ENCODE measurements around the gene RSF1.

Gene RSF1

DNA sequence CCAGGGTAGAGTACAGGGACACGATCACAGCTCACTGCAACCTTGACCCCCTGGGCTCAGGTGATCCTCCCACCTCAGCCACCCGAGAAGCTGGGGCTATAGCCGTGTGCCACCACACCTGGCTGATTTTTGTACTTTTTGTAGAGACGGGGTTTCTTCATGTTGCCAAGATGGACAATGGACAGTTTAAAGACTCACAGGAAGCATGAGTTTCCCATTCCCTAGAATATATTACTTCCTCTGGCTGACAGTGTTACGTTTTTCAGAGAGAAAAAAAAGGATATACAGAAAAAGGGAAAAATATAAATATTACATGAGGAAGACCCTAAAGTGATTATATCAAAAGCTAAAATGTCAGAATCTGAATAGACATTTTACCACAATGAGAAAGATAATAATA, 72.3 kb downstream of the RSF1 start:
- no peak for DNase-seq (ENCODE audit: low spot score)

DNA sequence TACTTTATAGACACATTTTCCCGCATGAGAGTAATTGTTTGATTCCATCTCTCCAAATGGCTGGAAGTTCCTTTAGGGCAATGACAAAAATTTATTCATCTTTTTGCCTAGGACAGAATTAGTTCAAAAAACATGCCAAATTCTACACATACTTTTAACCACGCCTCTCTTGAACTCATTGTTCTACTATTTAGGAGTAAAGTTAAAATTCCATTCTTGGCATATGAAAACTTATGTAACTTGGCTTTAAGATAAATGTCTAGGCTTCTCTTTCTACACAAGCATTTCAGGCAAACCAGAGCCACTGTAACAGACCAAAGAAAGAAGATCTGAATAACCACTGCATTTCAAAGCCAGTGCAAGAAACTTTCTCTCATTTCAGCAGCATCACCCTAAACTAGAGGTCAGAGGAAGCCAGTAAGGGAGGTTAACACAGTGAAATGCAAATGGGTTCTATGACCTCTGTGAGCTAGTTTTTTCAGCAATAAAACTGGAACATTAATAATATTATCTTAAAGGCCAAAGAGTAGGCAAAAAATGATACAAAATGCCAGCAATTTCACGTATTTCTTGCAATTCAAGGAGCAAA, 73.0 kb downstream of the RSF1 start:
- peak; percentile 24 for DNase-seq (ENCODE audit: low spot score)

- DNase-seq (ENCODE audit: low spot score) = no peak
These were observed 84.0 kb downstream of the RSF1 start for GRCh38 chr11:77736473-77736872.

DNA sequence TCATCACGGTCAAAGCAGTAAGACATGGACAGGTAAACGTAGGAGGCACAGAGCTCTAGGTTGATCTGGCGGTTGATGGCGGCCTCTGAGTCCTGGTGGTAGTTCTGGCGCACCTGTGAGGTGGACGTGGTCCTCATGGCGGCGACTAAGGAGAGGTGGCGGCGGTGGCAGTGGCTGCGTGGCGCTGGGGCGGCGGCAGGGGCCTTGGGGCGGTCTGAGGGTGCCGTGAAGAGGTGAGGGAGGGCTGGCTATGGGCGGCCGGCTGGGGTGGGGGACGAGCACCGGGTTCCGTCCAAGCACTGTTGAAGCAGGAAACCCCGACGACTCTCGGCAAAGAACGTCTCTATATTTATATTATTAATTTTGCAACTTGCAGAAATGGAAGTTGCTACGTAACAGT, 85.6 kb downstream of the RSF1 start:
- no peak for DNase-seq (ENCODE audit: low spot score)

DNA sequence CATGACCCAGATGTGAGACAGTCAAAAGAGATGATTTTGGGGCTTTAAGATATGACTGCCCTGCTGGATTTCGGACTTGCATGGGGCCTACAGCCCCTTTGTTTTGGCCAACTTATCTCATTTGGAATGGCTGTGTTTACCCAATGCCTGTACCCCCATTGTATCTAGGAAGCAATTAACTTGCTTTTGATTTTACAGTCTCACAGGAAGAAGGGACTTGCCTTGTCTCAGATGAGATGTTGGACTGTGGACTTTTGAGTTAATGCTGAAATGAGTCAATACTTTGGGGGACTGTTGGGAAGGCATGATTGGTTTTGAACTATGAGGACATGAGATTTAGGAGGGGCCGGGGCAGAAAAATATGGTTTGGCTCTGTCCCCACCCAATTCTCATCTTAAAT, 88.4 kb downstream of the RSF1 start:
- DNase-seq (ENCODE audit: low spot score) = no peak

DNA sequence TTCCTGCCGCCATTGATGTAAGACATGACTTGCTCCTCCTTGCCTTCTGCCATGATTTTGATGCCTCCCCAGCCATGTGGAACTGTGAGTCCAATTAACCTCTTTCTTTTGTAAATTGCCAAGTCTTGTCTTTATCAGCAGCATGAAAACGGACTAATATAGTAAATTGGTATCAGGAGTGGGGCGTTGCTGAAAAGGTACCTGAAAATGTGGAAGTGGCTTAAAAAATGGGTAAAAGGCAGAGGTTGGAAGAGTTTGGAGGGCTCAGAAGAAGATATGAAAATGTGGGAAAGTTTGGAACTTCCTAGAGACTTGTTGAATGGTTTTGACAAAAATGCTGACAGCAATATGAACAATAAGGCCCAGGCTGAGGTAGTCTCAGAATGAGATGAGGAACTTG, 89.7 kb downstream of the RSF1 start:
- no peak for DNase-seq (ENCODE audit: low spot score)

DNA sequence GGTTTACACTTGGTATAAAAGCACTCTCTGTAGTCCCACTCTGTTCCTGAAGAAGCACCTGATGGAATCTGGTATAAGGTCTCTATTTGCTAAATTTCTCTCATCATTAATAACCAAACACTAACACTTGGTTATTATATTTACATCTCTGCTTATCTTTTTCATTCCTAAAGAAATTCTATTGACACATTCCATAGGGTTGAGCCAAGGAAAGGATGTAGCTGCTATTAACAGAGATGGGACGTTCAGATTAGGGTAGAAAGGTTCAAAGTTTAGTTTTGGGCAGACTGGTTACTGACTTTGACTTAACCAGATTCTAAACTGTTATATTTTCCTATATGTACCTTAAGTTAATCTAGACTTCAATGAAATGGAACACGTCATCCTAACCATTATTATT, 91.5 kb downstream of the RSF1 start:
- no peak for DNase-seq (ENCODE audit: low spot score)

DNA sequence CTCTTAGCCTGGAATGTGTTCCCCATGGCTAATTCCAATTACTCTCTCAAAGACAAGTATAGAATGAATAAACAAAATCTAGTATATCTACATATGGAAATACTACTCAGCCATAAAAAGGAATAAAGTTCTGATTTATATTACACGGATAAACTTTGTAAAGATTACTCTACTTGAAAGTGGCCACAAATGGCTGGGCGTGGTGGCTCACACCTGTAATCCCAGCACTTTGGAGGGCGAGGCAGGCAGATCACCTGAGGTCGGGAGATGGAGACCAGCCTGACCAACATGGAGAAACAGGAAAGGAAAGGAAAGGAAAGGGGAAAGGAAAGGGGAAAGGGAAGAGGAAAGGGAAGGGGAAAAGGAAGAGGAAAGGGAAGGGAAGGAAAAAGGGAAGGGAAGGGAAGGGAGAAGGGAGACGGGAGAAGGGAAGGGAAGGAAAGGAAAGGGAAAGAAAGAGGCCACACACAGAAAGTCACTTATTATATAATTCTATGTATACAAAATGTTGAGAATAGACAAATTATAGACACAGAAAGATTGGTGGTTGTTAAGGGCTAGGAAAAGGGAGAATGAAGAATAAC, 92.2 kb downstream of the RSF1 start:
- no peak for DNase-seq (ENCODE audit: low spot score)

- no peak for DNase-seq (ENCODE audit: low spot score)
These were observed 94.0 kb downstream of the RSF1 start for GRCh38 chr11:77726524-77726923.

- DNase-seq (ENCODE audit: low spot score) = no peak
These were observed 95.1 kb downstream of the RSF1 start for GRCh38 chr11:77725433-77725832.

DNA sequence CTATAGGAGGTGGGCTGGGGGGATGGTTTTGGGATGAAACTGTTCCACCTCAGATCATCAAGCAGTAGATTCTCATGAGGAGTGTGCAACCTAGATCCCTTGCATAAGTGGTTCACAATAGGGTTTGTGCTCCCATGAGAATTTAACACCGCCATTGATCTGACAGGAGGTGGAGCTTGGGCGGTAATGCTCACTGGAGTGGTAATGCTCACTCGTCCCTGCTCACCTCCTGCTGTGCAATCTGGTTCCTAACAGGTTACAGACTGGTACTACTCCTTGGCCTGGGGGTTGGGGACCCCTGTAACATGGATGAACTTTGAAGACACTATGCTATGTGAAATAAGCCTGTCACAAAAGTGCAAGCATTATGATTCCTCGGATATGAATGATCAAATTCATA, 95.9 kb downstream of the RSF1 start:
- no peak for DNase-seq (ENCODE audit: low spot score)

- DNase-seq (ENCODE audit: low spot score) = no peak
These were observed 97.5 kb downstream of the RSF1 start for GRCh38 chr11:77723024-77723423.

DNA sequence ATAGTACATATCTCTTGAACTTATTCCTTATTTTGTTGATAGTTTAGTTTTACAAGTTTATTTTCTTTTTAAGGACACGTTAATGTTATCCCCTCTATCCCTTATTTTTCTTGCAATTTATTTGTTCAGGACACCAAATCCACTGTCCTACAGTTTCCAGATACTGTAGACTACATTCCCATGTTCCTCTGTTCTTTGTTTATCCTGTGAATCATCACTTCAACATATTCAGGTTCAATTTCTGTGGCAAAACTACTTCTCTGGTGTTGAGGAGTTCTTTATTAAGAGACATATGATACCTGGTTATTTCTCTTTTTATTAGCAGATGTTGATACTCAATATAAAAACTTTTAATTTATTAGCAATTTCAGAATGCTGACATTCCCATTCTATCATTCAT, 110.2 kb downstream of the RSF1 start:
- no peak for DNase-seq (ENCODE audit: low spot score)

DNA sequence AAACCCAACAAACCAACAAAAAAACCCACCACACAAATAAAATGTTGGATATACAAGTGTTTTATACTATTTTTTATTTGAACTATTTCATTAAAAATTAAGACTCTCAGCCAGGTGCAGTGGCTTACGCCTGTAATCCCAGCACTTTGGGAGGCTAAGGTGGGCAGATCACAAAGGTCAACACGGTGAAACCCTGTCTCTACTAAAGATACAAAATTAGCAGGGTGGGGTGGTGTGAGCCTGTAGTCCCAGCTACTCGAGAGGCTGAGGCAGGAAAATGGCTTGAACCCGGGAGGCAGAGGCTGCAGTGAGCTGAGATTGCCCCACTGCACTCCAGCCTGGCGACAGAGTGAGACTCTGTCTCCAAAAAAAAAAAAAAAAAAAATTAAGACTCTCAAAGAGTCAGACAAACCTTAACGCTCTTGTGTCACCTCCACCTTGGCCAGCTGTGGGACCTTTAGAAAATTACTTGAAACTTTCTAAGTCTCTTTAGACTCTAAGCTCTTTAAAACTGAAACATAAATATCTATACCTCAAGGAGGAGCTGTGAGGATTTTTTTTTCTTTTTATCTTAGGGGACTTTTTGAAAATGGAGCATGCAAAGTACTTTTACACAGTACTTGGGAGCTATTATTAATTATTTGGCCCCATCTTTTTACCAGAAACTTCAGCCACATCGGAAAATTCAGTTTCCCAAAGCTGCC, 114.5 kb downstream of the RSF1 start:
- DNase-seq (ENCODE audit: low spot score) = no peak

DNA sequence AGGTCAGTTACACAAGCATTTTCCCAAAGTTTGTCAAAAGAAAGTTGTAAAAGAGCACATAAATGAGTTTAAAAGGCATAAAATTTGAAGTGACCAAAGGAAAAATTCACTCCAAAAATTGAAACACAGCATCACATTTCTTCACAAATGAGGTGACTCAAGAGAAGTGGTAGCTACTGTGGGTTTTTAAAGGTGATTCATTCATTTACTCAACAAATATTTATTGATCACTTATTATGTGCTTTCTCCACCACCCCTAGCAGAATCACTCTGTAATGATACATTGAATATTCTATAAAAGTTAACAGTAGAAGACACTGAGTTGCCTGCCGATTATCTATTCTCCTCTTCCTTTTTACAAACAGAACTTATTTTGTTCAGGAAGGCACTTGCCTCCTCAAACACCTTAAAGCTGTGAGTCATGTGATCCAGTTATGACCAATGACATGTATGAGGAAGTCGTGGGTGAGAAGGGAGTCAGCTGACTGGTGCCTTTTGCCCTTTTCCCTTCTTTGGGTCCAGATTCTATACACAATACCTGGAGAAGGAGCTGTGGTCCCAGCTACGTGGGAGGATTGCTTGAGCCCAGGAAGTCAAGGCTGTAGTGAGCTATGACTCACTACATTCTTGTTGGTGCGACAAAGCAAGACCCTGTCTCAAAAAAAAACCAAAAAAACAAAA, 115.2 kb downstream of the RSF1 start:
- DNase-seq (ENCODE audit: low spot score) = no peak

DNA sequence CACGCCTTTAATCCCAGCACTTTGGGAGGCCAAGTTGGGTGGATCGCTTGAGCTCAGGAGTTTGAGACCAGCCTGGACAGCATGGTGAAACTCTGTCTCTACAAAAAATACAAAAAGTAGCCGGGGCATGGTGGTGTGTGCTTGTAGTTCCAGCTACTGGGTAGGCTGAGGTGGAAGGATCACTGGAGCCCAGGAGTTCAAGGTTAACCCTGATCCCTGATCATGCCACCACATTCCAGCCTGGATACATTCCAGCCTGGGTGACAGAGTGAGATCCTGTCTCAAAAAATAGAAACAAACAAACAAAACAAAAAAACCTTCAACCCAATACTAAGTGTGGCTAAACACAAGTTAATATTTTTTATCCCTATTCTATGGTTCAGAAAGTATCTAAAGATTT, 116.5 kb downstream of the RSF1 start:
- no peak for DNase-seq (ENCODE audit: low spot score)

DNA sequence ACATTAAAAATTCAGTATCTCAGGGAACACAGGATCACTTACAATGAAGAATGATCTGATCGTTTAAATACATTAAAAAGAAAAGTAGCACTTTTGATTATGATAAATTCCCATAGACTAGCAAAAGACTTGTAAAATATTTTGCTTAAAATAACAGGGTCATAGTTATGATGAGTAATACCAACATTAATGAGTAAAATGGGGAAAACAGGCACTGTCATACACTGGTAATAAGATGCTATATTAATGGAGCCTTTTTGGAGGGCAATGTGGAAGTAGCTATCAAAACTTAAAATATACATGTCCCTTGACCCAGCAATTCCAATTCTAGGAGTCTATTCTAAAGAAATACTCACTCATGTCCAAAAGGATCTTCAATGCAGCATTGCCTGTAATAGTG, 121.1 kb downstream of the RSF1 start:
- no peak for DNase-seq (ENCODE audit: low spot score)

DNA sequence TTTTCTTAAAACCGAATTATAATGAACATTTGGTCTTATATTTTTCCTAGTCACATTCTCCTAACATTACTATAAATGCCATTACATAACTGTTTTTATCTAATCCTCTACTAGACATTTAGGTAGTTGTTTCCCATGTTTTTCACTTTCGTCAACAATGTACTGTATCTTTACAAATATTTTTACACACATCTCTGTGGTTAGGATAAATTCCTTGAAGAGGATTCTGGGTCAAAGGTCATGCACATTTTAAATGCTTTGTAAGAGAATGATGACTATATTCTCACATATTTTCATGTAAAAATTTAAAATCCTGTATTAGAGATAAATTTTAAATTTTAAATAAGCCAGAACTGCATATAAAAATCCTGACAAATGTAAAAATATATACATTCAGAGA, 121.6 kb downstream of the RSF1 start:
- DNase-seq (ENCODE audit: low spot score) = no peak

GRCh38 chr11:77697865-77698264, 122.7 kb downstream of the RSF1 start:
- no peak for DNase-seq (ENCODE audit: low spot score)

DNA sequence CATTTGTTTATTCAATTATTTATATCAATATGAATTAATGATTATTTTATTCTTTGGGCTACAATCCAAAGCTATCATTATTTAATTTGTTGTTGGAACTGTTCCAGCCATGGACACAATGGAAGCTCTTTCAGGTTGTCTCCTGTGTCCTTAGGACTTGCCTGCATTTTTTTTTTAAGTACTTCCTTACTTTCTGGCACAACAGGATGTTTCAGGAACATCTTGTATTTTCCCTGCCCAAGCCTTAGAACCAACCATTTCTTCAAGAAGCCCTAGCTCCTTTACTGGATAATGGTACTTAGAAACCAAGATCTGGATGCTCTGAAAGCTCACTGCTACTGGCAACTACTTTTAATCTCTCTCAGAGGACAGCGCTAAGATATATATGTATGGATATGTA, 125.1 kb downstream of the RSF1 start:
- DNase-seq (ENCODE audit: low spot score) = no peak

DNA sequence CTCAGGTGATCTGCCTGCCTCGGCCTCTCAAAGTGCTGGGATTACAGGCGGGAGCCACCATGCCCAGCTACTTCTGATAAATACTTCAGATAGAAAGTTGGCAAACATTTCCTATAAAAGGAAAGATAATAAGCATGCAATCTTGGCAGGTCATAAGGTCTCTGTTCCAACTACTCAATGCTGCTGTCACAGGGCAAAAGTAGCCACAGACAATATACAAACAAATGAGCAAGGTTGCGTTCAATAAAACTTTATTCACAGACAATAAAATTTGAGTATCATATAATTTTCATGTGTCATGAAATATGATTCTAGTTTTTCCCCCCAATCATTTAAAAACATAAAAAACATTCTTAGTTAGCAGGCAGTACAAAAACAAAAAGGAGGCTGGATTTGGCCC, 129.9 kb downstream of the RSF1 start:
- DNase-seq (ENCODE audit: low spot score) = no peak

- no peak for DNase-seq (ENCODE audit: low spot score)
These were observed 133.4 kb downstream of the RSF1 start for GRCh38 chr11:77687088-77687487.

DNA sequence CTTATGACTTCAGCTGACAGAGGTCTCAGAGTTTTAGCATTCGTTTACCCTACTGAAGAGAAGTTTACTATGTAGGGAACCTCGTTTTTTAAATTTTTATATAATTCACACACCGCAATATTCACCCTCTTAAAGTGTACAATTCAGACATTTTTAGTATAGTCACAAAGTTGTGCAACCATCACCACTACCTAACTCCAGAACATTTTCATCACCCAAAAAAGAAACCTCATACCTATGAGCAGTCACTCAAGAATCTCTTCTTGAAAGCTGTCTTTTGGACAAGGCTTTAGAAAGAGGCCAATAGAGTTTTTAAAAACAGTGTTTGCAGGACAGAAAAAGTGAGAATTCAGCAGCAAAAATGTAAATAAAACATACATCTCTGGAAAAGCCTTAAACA, 143.4 kb downstream of the RSF1 start:
- DNase-seq (ENCODE audit: low spot score) = no peak
